RWPE2 (cell line): ENCODE data around the gene TARP.

ENCODE experiments used
- ATAC-seq: fragments of 200-7000 bp; cut with Tn5 transposase; 3 replicates; pipeline ENCODE4 v1.9.1; 2021; ENCODE audit warnings: low read depth
- DNase-seq: peaks from one replicate; pipeline ENCODE4 v3.0.0-alpha.2; 2020; ENCODE audit warnings: low spot score
- H3K27ac ChIP-seq: fragments of 450-650 bp; 2 replicates; pipeline ENCODE4 v1.5.1; 2017; ENCODE audit warnings: mild to moderate bottlenecking; ENCODE audit not compliant: poor library complexity, severe bottlenecking
- H3K27me3 ChIP-seq: fragments of 250-450 bp; sonication (Bioruptor Pico); 2 replicates; pipeline ENCODE4 v1.5.1; 2021; ENCODE audit warnings: mild to moderate bottlenecking, moderate library complexity; ENCODE audit not compliant: insufficient read depth, poor library complexity, severe bottlenecking
- H3K36me3 ChIP-seq: fragments of 250-450 bp; sonication (Bioruptor Pico); 2 replicates; pipeline ENCODE4 v1.5.1; 2020; ENCODE audit warnings: low read depth, mild to moderate bottlenecking, moderate library complexity
- H3K4me1 ChIP-seq: fragments of 250-450 bp; sonication (Bioruptor Pico); 2 replicates; pipeline ENCODE4 v1.5.1; 2021; ENCODE audit warnings: mild to moderate bottlenecking, moderate library complexity; ENCODE audit not compliant: insufficient read depth, poor library complexity, severe bottlenecking
- H3K4me3 ChIP-seq: fragments of 250-450 bp; sonication (Bioruptor Pico); 2 replicates; pipeline ENCODE4 v1.5.1; 2021; ENCODE audit warnings: mild to moderate bottlenecking, moderate library complexity; ENCODE audit not compliant: severe bottlenecking
- H3K9me3 ChIP-seq: fragments of 250-450 bp; sonication (Bioruptor Pico); 2 replicates; pipeline ENCODE4 v1.5.1; 2021; ENCODE audit warnings: mild to moderate bottlenecking, moderate library complexity; ENCODE audit not compliant: severe bottlenecking
- CTCF ChIP-seq: fragments of 450-650 bp; IDR thresholded peaks from one replicate; pipeline ENCODE4 v1.5.1; 2017; ENCODE audit warnings: mild to moderate bottlenecking, moderate library complexity; ENCODE audit not compliant: poor library complexity, severe bottlenecking

TARP gene

GRCh38 chr7:38310591-38311101, 37.2 kb upstream of the TARP start:
- peaks cover 4% of the 10 kb centered on the region for H3K4me1 ChIP-seq
- no peak overlapping the region for H3K27ac ChIP-seq
- ATAC-seq (no peak), DNase-seq (no peak)
- H3K9me3 ChIP-seq, result no peaks in the 10 kb centered on the region
- H3K4me3 ChIP-seq, result no peak overlapping the region
- no peak for TF ChIP-seq CTCF
- no peaks in the 10 kb centered on the region for H3K36me3 ChIP-seq
- no peaks in the 10 kb centered on the region for H3K27me3 ChIP-seq

GRCh38 chr7:38309555-38309954, 36.1 kb upstream of the TARP start:
- no peak for DNase-seq
- Histone ChIP-seq H3K4me3 (no peak overlapping the region), H3K27ac (no peak overlapping the region), H3K27me3 (no peaks in the 10 kb centered on the region), H3K36me3 (no peaks in the 10 kb centered on the region), H3K9me3 (no peaks in the 10 kb centered on the region), H3K4me1 (peaks cover 4% of the 10 kb centered on the region)
- no peak for TF ChIP-seq CTCF
- ATAC-seq, result no peak

- no peaks in the 10 kb centered on the region for H3K27me3 ChIP-seq
- TF ChIP-seq CTCF, result no peak
- ATAC-seq (no peak), DNase-seq (no peak)
- H3K36me3 ChIP-seq, result no peaks in the 10 kb centered on the region
- no peak overlapping the region for H3K4me3 ChIP-seq
- no peaks in the 10 kb centered on the region for H3K9me3 ChIP-seq
- H3K4me1 ChIP-seq, result peaks cover 4% of the 10 kb centered on the region
- H3K27ac ChIP-seq, result no peak overlapping the region
Observed at GRCh38 chr7:38308140-38308539, 34.7 kb upstream of the TARP start.

GRCh38 chr7:38307640-38308039, 34.2 kb upstream of the TARP start:
- no peak overlapping the region for H3K27ac ChIP-seq

More at GRCh38 chr7:38307640-38308039, 34.2 kb upstream of the TARP start:
- Histone ChIP-seq H3K4me3 (no peak overlapping the region), H3K9me3 (no peaks in the 10 kb centered on the region), H3K27me3 (no peaks in the 10 kb centered on the region), H3K36me3 (no peaks in the 10 kb centered on the region), H3K4me1 (peaks cover 4% of the 10 kb centered on the region)
- DNase-seq (no peak), ATAC-seq (no peak)
- TF ChIP-seq CTCF, result no peak
